CD4-positive, alpha-beta memory T cell (primary cell): Measurements from ENCODE around the gene TEKT2. TPM values are rescaled to one million over a fixed set of nuclear protein-coding genes. Genes with fewer than 3 reads are reported as not detected.

Source experiments
- CTCF ChIA-PET: fragments of 350-600 bp; sonication (Branson Sonifier 250); formaldehyde crosslinking; loops from one replicate; lab custom pipeline; 2021; ENCODE audit warnings: inconsistent platforms; ENCODE audit not compliant: partially characterized antibody; lab: Charles Lee
- POLR2A ChIA-PET: fragments of 350-600 bp; sonication (Branson Sonifier 250); formaldehyde crosslinking; loops from one replicate; lab custom pipeline; 2021; ENCODE audit not compliant: partially characterized antibody; lab: Charles Lee
- DNase-seq, 5 donors: peaks; one replicate each; pipeline versions ENCODE4 v3.0.0 to v3.0.0-alpha.2; 2020 to 2022; ENCODE audit warnings: mixed read lengths in 1 of 5
- H3K27ac ChIP-seq: one replicate; pipeline ENCODE4 v1.7.0; 2013; ENCODE audit warnings: low read depth, low read length
- H3K27me3 ChIP-seq: 2 replicates; pipeline ENCODE4 v1.7.0; 2013; ENCODE audit warnings: mild to moderate bottlenecking, low read length, moderate library complexity; ENCODE audit not compliant: insufficient read depth
- H3K36me3 ChIP-seq: 2 replicates; pipeline ENCODE4 v1.7.0; 2013; ENCODE audit warnings: mild to moderate bottlenecking, low read length, moderate library complexity; ENCODE audit not compliant: insufficient read depth
- H3K4me1 ChIP-seq: 2 replicates; pipeline ENCODE4 v1.7.0; 2013; ENCODE audit warnings: mild to moderate bottlenecking, low read length, moderate library complexity; ENCODE audit not compliant: insufficient read depth
- H3K4me3 ChIP-seq, 2 donors: one replicate each; pipeline ENCODE4 v1.7.0; 2013; ENCODE audit warnings: low read length in 2 of 2, mild to moderate bottlenecking in 1 of 2
- H3K9me3 ChIP-seq, 2 donors: one replicate each; pipeline ENCODE4 v1.7.0; 2013; ENCODE audit warnings: low read length in 2 of 2, control low read depth in 1 of 2; ENCODE audit not compliant: control insufficient read depth in 1 of 2
- H3K27ac Mint-ChIP-seq, 7 donors: one replicate each; pipeline ENCODE4 v1.8.0; 2020 to 2021; ENCODE audit warnings: mixed read lengths in 7 of 7, mild to moderate bottlenecking in 6 of 7, inconsistent platforms in 3 of 7, moderate library complexity in 3 of 7
- H3K27me3 Mint-ChIP-seq, 2 donors: one replicate each; pipeline ENCODE4 v1.8.0; 2020 to 2021; ENCODE audit warnings: mixed read lengths in 2 of 2
- H3K36me3 Mint-ChIP-seq, 2 donors: one replicate each; pipeline ENCODE4 v1.8.0; 2020 to 2021; ENCODE audit warnings: mixed read lengths in 2 of 2, inconsistent platforms in 1 of 2, mild to moderate bottlenecking in 1 of 2
- H3K4me1 Mint-ChIP-seq, 4 donors: one replicate each; pipeline ENCODE4 v1.8.0; 2020 to 2021; ENCODE audit warnings: mixed read lengths in 4 of 4, mild to moderate bottlenecking in 1 of 4
- H3K4me3 Mint-ChIP-seq, 8 donors: one replicate each; pipeline ENCODE4 v1.8.0; 2020 to 2021; ENCODE audit warnings: mixed read lengths in 8 of 8, mild to moderate bottlenecking in 7 of 8, moderate library complexity in 6 of 8, inconsistent platforms in 3 of 8
- H3K9me3 Mint-ChIP-seq, 8 donors: one replicate each; pipeline ENCODE4 v1.8.0; 2020 to 2021; ENCODE audit warnings: mixed read lengths in 8 of 8, mild to moderate bottlenecking in 5 of 8, inconsistent platforms in 3 of 8, moderate library complexity in 1 of 8
- intact Hi-C: fragments of 100-400 bp; cut with micrococcal nuclease; formaldehyde crosslinking; loops from one replicate; pipeline ENCODE4 v1.15.1; 2023
- polyA plus RNA-seq, 2 donors: library from polyadenylated mRNA; unstranded; fragments of 300-500 nt; fragmentation: Illumina TruSeq; gene quantifications; one replicate each; pipeline ENCODE4 v1.2.3, GENCODE V29; 2021
- total RNA-seq, 2 experiments: library from RNA; stranded (reverse); gene quantifications; one replicate each; pipeline ENCODE4 v1.2.3, GENCODE V29; 2021

The TEKT2 gene
- total and polyA plus RNA-seq, 4 experiments from 2014 or later: not detected

DNA sequence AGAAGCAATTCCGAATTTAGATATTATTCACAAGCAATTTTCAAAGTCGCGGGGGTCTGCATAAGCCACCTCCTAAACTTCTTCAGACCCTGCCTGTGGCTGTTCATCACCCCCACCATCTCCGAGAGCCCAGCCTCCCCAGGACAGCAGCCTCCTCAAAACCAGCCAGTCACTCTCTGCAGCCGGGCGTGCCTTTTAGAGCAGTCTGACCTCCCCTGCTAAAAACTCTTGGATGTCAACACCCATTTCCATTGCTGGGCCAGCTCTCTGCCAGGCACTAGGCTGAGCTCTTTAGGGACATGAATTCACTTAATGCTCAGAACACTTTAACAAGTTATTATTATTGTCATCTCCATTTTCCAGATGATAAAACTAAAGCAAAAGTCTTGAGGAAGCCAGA lies 16.5 kb downstream of the TEKT2 start:
- Histone ChIP-seq H3K36me3 (peaks cover 9% of the 10 kb centered on the region), H3K27ac (no peak overlapping the region), H3K9me3 (no peaks in the 10 kb centered on the region), H3K4me1 (no peaks in the 10 kb centered on the region), H3K4me3 (no peak overlapping the region), H3K27me3 (no peaks in the 10 kb centered on the region)
- no peak overlapping the region for H3K4me3 Mint-ChIP-seq
- H3K4me1 Mint-ChIP-seq: peaks cover 0 to 4% (median under 1%) of the 10 kb centered on the region in 4 donors
- H3K27me3 Mint-ChIP-seq: no peaks in the 10 kb centered on the region
- DNase-seq: no peak
- ChIA-PET POLR2A (interaction anchor here (1.0 to 1.1 kb wide), 2 partner anchors 34 to 49 kb away, joined by 6 to 7 read pairs; partner anchors contain the start of gene TRAPPC3), CTCF (interaction anchor here (0.6 to 3.7 kb wide), 15 partner anchors 10 to 321 kb away, joined by 3 to 34 read pairs (median 4); partner anchors contain the start of gene TRAPPC3)
- H3K27ac Mint-ChIP-seq: peak overlapping the region in 1 of 7 donors; percentile 50
- H3K36me3 Mint-ChIP-seq: peaks cover 0 to 8% of the 10 kb centered on the region in 2 donors
- no peaks in the 10 kb centered on the region for H3K9me3 Mint-ChIP-seq
- intact Hi-C loops: no loop called here

DNA sequence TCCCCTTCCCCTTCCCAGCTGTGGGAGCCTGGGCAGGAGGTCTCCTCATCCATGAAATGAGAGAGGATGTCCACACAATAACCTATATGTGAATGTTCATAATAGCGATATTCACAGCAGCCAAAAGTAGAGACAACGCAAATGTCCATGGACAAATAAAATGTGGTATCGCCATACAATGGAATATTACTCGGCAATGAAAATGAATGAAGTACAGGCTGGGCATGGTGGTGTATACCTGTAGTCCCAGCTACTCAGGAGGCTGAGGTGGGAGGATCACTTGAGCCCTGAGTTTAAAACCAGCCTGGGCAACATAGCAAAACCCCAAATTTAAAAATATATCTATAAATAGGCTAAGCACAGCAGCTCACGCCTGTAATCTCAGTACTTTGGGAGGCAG lies 17.7 kb downstream of the TEKT2 start:
- Histone ChIP-seq H3K27me3 (no peaks in the 10 kb centered on the region), H3K36me3 (no peaks in the 10 kb centered on the region), H3K4me1 (no peaks in the 10 kb centered on the region), H3K9me3 (no peaks in the 10 kb centered on the region), H3K4me3 (no peak overlapping the region), H3K27ac (no peak overlapping the region)
- H3K4me3 Mint-ChIP-seq: no peak overlapping the region
- ChIA-PET POLR2A (no interaction called here), CTCF (interaction anchor here (0.7 to 3.7 kb wide), 6 partner anchors 9 to 186 kb away, joined by 3 to 33 read pairs (median 18); partner anchors contain the start of gene TRAPPC3)
- H3K27me3 Mint-ChIP-seq: no peaks in the 10 kb centered on the region
- peaks cover 0 to 4% (median under 1%) of the 10 kb centered on the region in 4 donors for H3K4me1 Mint-ChIP-seq
- peaks cover 0 to 2% of the 10 kb centered on the region in 2 donors for H3K36me3 Mint-ChIP-seq
- no peak for DNase-seq
- intact Hi-C loops: no loop called here
- H3K27ac Mint-ChIP-seq: peak overlapping the region in 1 of 7 donors; percentile 42
- no peaks in the 10 kb centered on the region for H3K9me3 Mint-ChIP-seq

DNA sequence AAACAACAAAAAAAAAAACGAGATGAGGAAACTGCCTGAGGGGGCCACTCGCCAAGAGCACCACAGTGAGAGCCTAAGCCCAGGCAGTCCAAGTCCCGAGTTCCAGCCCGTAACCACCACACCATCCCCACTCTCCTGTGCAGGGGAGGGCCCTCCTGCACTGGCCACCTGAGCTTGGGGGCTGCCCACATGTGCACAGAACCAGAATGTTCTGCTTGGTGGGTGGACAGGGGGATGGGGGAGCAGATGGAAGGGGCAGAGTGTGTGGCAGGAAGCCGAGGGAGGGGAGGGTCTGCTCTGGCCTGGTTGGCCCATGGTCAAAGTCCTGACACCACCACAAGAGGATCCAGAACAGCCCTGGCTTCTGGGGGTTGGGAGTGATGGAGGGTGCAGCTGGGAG lies 22.4 kb downstream of the TEKT2 start:
- H3K27ac ChIP-seq: no peak overlapping the region
- ChIA-PET POLR2A (no interaction called here), CTCF (interaction anchor here (1.5 kb wide), 1 partner anchor 180 kb away, joined by 3 read pairs; no protein-coding TSS in a partner anchor)
- Mint-ChIP-seq H3K9me3 (no peaks in the 10 kb centered on the region), H3K27ac (no peak overlapping the region), H3K4me3 (no peak overlapping the region), H3K4me1 (peaks cover 6 to 23% (median 14%) of the 10 kb centered on the region in 4 donors), H3K36me3 (no peaks in the 10 kb centered on the region), H3K27me3 (no peaks in the 10 kb centered on the region)
- no peak for DNase-seq
- H3K4me1 ChIP-seq: peaks cover 12% of the 10 kb centered on the region
- no peaks in the 10 kb centered on the region for H3K9me3 ChIP-seq
- H3K4me3 ChIP-seq: no peak overlapping the region
- H3K36me3 ChIP-seq: no peaks in the 10 kb centered on the region
- intact Hi-C loops: no loop called here
- no peaks in the 10 kb centered on the region for H3K27me3 ChIP-seq

DNA sequence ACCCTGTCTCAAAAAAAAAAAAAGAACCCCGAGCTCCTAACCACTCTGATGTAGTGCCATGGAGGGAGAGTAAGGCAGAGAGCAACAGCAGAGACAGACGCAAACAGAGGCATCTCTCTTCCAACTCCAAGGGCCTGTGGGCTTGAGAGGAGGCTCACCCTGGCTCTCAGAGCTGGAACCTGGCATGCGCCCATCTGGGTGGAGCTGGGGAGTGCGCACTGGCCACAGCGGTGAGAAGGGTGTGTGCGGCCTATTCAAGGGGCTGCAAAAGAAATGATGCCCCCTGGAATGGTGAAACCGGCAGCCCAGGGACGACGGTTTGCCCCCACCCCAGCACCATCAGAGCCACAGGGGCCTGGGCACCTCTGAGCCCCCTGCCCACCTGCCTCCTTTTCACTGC lies 23.5 kb downstream of the TEKT2 start:
- Histone ChIP-seq H3K9me3 (no peaks in the 10 kb centered on the region), H3K4me3 (no peak overlapping the region), H3K4me1 (peaks cover 12% of the 10 kb centered on the region), H3K27ac (no peak overlapping the region), H3K27me3 (no peaks in the 10 kb centered on the region), H3K36me3 (no peaks in the 10 kb centered on the region)
- Mint-ChIP-seq H3K27ac (no peak overlapping the region), H3K27me3 (no peaks in the 10 kb centered on the region), H3K4me3 (peak overlapping the region in 1 of 8 donors; percentile 39), H3K4me1 (peaks cover 7 to 27% (median 14%) of the 10 kb centered on the region in 4 donors), H3K36me3 (no peaks in the 10 kb centered on the region), H3K9me3 (no peaks in the 10 kb centered on the region)
- ChIA-PET POLR2A (no interaction called here), CTCF (interaction anchor here (1.5 to 2.0 kb wide), 2 partner anchors 11 to 178 kb away, joined by 3 to 4 read pairs; no protein-coding TSS in a partner anchor)
- DNase-seq: no peak
- intact Hi-C loops: no loop called here

DNA sequence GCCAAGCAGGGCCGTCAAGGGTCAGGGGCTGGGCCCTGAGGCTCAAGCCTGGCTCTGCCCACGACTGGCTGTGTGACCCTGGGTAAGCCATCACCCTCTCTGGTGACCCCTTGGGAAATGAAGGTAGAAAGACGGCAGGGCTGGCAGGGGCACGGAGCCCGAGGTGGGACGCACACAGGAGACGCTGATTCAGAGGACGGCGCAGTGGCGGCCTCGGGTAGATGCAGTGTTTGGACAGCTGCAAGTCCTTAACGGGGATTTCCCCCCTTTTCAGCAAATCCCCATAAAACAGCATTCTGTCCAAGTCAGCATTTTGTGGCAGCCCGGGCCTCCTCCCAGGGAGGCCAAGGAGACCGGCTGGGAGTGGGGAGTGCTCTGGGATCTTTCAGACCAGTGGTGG lies 24.4 kb downstream of the TEKT2 start:
- CTCF ChIA-PET: interaction anchor here (1.2 to 2.0 kb wide), 2 partner anchors 12 to 27 kb away, joined by 3 to 4 read pairs; no protein-coding TSS in a partner anchor
- H3K36me3 ChIP-seq: no peaks in the 10 kb centered on the region
- intact Hi-C loops: no loop called here
- no peaks in the 10 kb centered on the region for H3K27me3 ChIP-seq
- no peaks in the 10 kb centered on the region for H3K9me3 ChIP-seq
- H3K4me3 Mint-ChIP-seq: no peak overlapping the region
- H3K27ac ChIP-seq: no peak overlapping the region
- POLR2A ChIA-PET: interaction anchor here (0.7 to 1.5 kb wide), 3 partner anchors 27 to 53 kb away, joined by 3 to 7 read pairs (median 3); no protein-coding TSS in a partner anchor
- no peak overlapping the region for H3K4me3 ChIP-seq
- H3K9me3 Mint-ChIP-seq: no peaks in the 10 kb centered on the region
- H3K27ac Mint-ChIP-seq: peak overlapping the region in 2 of 7 donors; percentile 52 to 61
- peaks cover 12% of the 10 kb centered on the region for H3K4me1 ChIP-seq
- DNase-seq: no peak
- no peaks in the 10 kb centered on the region for H3K27me3 Mint-ChIP-seq
- H3K36me3 Mint-ChIP-seq: no peaks in the 10 kb centered on the region
- H3K4me1 Mint-ChIP-seq: peaks cover 7 to 27% (median 15%) of the 10 kb centered on the region in 4 donors

DNA sequence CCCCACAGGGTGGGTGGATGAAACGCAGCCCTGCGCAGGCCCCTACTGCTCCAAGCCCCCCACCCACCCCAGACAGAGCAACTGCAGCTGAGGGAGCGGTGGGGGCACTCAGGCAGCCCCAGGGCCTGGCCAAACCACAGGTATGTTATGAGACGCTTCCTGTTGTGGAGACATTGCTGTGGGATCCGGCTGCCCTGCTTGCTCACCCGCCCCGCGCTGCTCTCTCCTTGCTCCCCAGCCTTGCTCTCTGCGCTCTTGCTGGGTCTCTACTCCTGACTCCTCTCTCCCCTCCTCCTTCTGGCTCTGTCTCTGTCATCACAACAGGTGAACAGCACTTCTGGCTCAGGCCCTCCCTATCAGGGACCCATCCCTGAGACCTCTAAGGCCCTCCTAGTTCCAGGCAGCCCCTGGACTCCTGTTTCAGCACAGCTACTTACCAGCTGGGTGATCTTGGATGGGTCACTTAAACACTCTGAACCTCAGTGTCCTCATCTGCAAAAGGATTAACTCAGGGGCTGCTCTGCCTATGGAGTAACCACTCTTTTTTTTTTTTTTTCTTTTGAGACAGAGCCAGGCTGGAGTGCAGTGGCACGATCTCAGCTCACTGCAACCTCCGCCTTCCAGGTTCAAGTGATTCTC lies 25.3 kb downstream of the TEKT2 start:
- no peaks in the 10 kb centered on the region for H3K9me3 Mint-ChIP-seq
- H3K36me3 Mint-ChIP-seq: no peaks in the 10 kb centered on the region
- H3K4me3 ChIP-seq: no peak overlapping the region
- H3K27me3 Mint-ChIP-seq: no peaks in the 10 kb centered on the region
- CTCF ChIA-PET: interaction anchor here (1.2 to 1.7 kb wide), 2 partner anchors 9 to 26 kb away, joined by 3 to 7 read pairs; no protein-coding TSS in a partner anchor
- POLR2A ChIA-PET: interaction anchor here (0.7 to 1.5 kb wide), 5 partner anchors 26 to 178 kb away, joined by 3 to 7 read pairs (median 3); partner anchors contain the start of genes AGO3 and MAP7D1
- peaks cover 12% of the 10 kb centered on the region for H3K4me1 ChIP-seq
- no peak overlapping the region for H3K27ac ChIP-seq
- peaks cover 7 to 27% (median 15%) of the 10 kb centered on the region in 4 donors for H3K4me1 Mint-ChIP-seq
- H3K9me3 ChIP-seq: no peaks in the 10 kb centered on the region
- H3K27ac Mint-ChIP-seq: peak overlapping the region in 5 of 7 donors; percentile 78 to 96 (median 88)
- DNase-seq: peak; percentile 33 to 57 (median 42)
- no peaks in the 10 kb centered on the region for H3K36me3 ChIP-seq
- no peaks in the 10 kb centered on the region for H3K27me3 ChIP-seq
- peak overlapping the region in 5 of 8 donors; percentile 4 to 74 (median 56) for H3K4me3 Mint-ChIP-seq
- intact Hi-C loops: no loop called here

DNA sequence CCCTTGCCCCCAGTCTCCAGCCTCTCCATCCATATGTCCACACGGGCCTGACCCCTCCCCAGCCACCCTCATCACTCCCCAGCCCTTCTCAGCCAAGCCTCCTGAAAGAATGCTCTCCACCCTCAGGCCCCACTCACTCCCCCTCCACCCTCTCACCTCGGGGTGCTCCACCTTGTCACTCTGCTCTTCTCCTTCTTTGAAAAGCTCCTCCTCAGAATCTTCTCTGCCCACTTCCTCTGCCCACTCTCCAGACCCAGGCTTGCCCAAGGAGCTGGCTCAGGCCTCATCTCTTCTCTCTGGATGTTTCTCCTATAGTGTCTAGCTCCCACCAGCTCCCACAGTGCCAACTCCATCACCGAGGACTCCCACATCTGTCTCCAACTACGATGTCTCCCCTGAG lies 27.3 kb downstream of the TEKT2 start:
- no peaks in the 10 kb centered on the region for H3K36me3 Mint-ChIP-seq
- H3K36me3 ChIP-seq: no peaks in the 10 kb centered on the region
- H3K4me1 Mint-ChIP-seq: peaks cover 7 to 27% (median 15%) of the 10 kb centered on the region in 4 donors
- intact Hi-C loops: no loop called here
- ChIA-PET POLR2A (interaction anchor here (0.7 kb wide), 1 partner anchor 125 kb away, joined by 3 read pairs; no protein-coding TSS in a partner anchor), CTCF (no interaction called here)
- H3K9me3 ChIP-seq: no peaks in the 10 kb centered on the region
- H3K4me3 Mint-ChIP-seq: no peak overlapping the region
- H3K4me3 ChIP-seq: no peak overlapping the region
- no peaks in the 10 kb centered on the region for H3K27me3 ChIP-seq
- peaks cover 12% of the 10 kb centered on the region for H3K4me1 ChIP-seq
- peak overlapping the region in 1 of 7 donors; percentile 18 for H3K27ac Mint-ChIP-seq
- H3K9me3 Mint-ChIP-seq: no peaks in the 10 kb centered on the region
- H3K27me3 Mint-ChIP-seq: no peaks in the 10 kb centered on the region
- no peak for DNase-seq
- H3K27ac ChIP-seq: no peak overlapping the region
